ENCODE data around the gene DAPP1. TPM values are rescaled to one million over a fixed set of nuclear protein-coding genes. Genes with fewer than 3 reads are reported as not detected.

DAPP1 gene
- total and polyA plus RNA-seq, 2 of the 4 experiments (the other 2 are of a cell fraction) = not detected

GRCh38 chr4:99846891-99847290, 30.3 kb downstream of the DAPP1 start:
- in situ Hi-C loops (cut with MboI; ENCODE audit: low sequenced_read_pairs) (no loop called here), intact Hi-C loops (cut with micrococcal nuclease) (no loop called here), dilution Hi-C loops (cut with HindIII; ENCODE audit: low sequenced_read_pairs, unreplicated experiment) (no loop called here)
- Histone ChIP-seq H3K9me3 (ENCODE audit: control insufficient read depth, insufficient read depth, low read length) (no peaks in the 10 kb centered on the region), H3K4me1 (ENCODE audit: control insufficient read depth, insufficient read depth, low read length) (no peaks in the 10 kb centered on the region), H2AFZ (replicated peaks; ENCODE audit: low read length, poor library complexity) (no peak overlapping the region), H3K9me1 (ENCODE audit: insufficient read depth, low read length) (no peaks in the 10 kb centered on the region), H3K27me3 (ENCODE audit: control insufficient read depth, insufficient read depth, low read length) (peaks cover 2% of the 10 kb centered on the region; the same call in 1 of the 2 replicates), H3K36me3 (ENCODE audit: control insufficient read depth, insufficient read depth, low read length) (no peaks in the 10 kb centered on the region), H4K5ac (ENCODE audit: low read depth, low read length) (no peak overlapping the region), H2BK120ac (ENCODE audit: low read depth, low read length) (no peak overlapping the region), H3K23ac (ENCODE audit: low read depth, low read length) (no peak overlapping the region), H2AK9ac (replicated peaks; ENCODE audit: low read depth, low read length, poor library complexity) (no peak overlapping the region), H4K8ac (ENCODE audit: low read depth in 2 of 2, low read length in 2 of 2) (no peak overlapping the region), H2BK5ac (ENCODE audit: low read depth, low read length, poor library complexity, severe bottlenecking) (no peak overlapping the region), H2BK20ac (ENCODE audit: low read depth, low read length) (no peak overlapping the region), H4K91ac (ENCODE audit: insufficient read depth, low read depth, low read length) (no peak overlapping the region), H2AK5ac (ENCODE audit: low read depth, low read length) (no peak overlapping the region), H3K4me2 (ENCODE audit: low read depth, low read length) (no peak overlapping the region), H3K9ac (ENCODE audit: low read depth, low read length) (no peak overlapping the region), H3K4me3 (ENCODE audit: insufficient read depth, low read depth, low read length) (no peak overlapping the region), H3K79me1 (ENCODE audit: low read depth in 1 of 2, low read length in 2 of 2) (no peaks in the 10 kb centered on the region), H3K56ac (ENCODE audit: extremely low read depth, insufficient read depth, low read length) (no peak overlapping the region), H2BK15ac (ENCODE audit: low read depth, low read length) (no peak overlapping the region), H4K20me1 (ENCODE audit: insufficient read depth, low read length) (no peaks in the 10 kb centered on the region), H3K4ac (ENCODE audit: low read depth, low read length) (no peak overlapping the region), H3K27ac (ENCODE audit: insufficient read depth, low read length) (no peak overlapping the region), H3K14ac (replicated peaks; ENCODE audit: low read depth, low read length) (no peak overlapping the region), H3K18ac (ENCODE audit: low read depth, low read length) (no peak overlapping the region)
- DNase-seq = no peak
- no peak for TF ChIP-seq NFE2L2 (IDR thresholded peaks at IDR 0.05; ENCODE audit: low read depth, low read length)
- TF ChIP-seq MXI1 (IDR thresholded peaks at IDR 0.05; ENCODE audit: borderline replicate concordance, low read depth, low read length) = no peak
- no peak for TF ChIP-seq ELK1 (IDR thresholded peaks at IDR 0.05; ENCODE audit: borderline replicate concordance, low read depth, low read length)
- no peak for TF ChIP-seq CTCF (conservative IDR thresholded peaks at IDR 0.05; ENCODE audit: low read depth, low read length)
- TF ChIP-seq RAD21 (IDR thresholded peaks at IDR 0.05; ENCODE audit: low read length) = no peak
- no TSS peak for BruUV-seq (replicated peaks)
- ChIA-PET CTCF (no interaction called here), POLR2A (ENCODE audit: unreplicated experiment) (no interaction called here)
- WGBS, 2 experiments (ENCODE audit: extremely low coverage in 2 of 2, insufficient read length in 1 of 2) = no CpG with 5 or more reads among the region's 1 CpG
- no peak for ATAC-seq (ENCODE audit: low read depth)
